Neuronal stem cell (in vitro differentiated cells): Measurements from ENCODE around the gene ZNF317.

Source experiments
- DNase-seq: peaks from one replicate; pipeline ENCODE4 v3.0.0-alpha.2; 2013; ENCODE audit warnings: low spot score
- H2AFZ ChIP-seq: one replicate; pipeline ENCODE4 v1.6.1; 2013; ENCODE audit warnings: mild to moderate bottlenecking, low read length, inconsistent platforms
- H2AK5ac ChIP-seq: 2 replicates; pipeline ENCODE4 v1.6.1; 2013; ENCODE audit warnings: low read depth, mild to moderate bottlenecking, inconsistent platforms, low read length, moderate library complexity, mixed read lengths
- H2BK120ac ChIP-seq: 2 replicates; pipeline ENCODE4 v1.6.1; 2013; ENCODE audit warnings: low read depth, mild to moderate bottlenecking, inconsistent platforms, low read length, moderate library complexity, mixed read lengths
- H2BK12ac ChIP-seq: one replicate; pipeline ENCODE4 v1.6.1; 2013; ENCODE audit warnings: low read length, inconsistent platforms
- H2BK15ac ChIP-seq: 2 replicates; pipeline ENCODE4 v1.6.1; 2013; ENCODE audit warnings: mild to moderate bottlenecking, low read length, inconsistent platforms, mixed read lengths
- H2BK5ac ChIP-seq: one replicate; pipeline ENCODE4 v1.6.1; 2013; ENCODE audit warnings: inconsistent platforms, mild to moderate bottlenecking, low read length, moderate library complexity
- H3K14ac ChIP-seq: one replicate; pipeline ENCODE4 v1.6.1; 2013; ENCODE audit warnings: low read length, inconsistent platforms
- H3K18ac ChIP-seq: 2 replicates; pipeline ENCODE4 v1.6.1; 2013; ENCODE audit warnings: low read length, inconsistent platforms
- H3K23ac ChIP-seq: 2 replicates; pipeline ENCODE4 v1.6.1; 2013; ENCODE audit warnings: low read depth, mild to moderate bottlenecking, mixed read lengths, low read length, inconsistent platforms; ENCODE audit not compliant: poor library complexity
- H3K27ac ChIP-seq: replicated peaks from 3 replicates; pipeline ENCODE4 v1.5.1; 2013; ENCODE audit warnings: low read length, inconsistent platforms
- H3K27me3 ChIP-seq, 3 experiments: 2 replicates each; pipeline ENCODE4 v1.6.1; 2013; ENCODE audit warnings: low read length in 3 of 3, mild to moderate bottlenecking in 2 of 3, inconsistent platforms in 1 of 3, low read depth in 1 of 3, mixed read lengths in 1 of 3, moderate library complexity in 1 of 3; ENCODE audit not compliant: control insufficient read depth in 3 of 3, insufficient read depth in 3 of 3
- H3K36me3 ChIP-seq, 2 donors: replicated peaks in 1 of 2; 2 replicates each; pipeline ENCODE4 v1.6.1; 2013; ENCODE audit warnings: low read length in 2 of 2; ENCODE audit not compliant: control insufficient read depth in 2 of 2, insufficient read depth in 2 of 2
- H3K4ac ChIP-seq: 2 replicates; pipeline ENCODE4 v1.6.1; 2013; ENCODE audit warnings: inconsistent platforms, mild to moderate bottlenecking, low read length, moderate library complexity
- H3K4me1 ChIP-seq, 2 donors: 1 replicate in 1 of 2; 2 replicates in 1 of 2; pipeline ENCODE4 v1.6.1; 2013; ENCODE audit warnings: low read length in 2 of 2, low read depth in 1 of 2; ENCODE audit not compliant: control insufficient read depth in 2 of 2, insufficient read depth in 1 of 2
- H3K4me2 ChIP-seq: one replicate; pipeline ENCODE4 v1.6.1; 2013; ENCODE audit warnings: mild to moderate bottlenecking, low read length, inconsistent platforms; ENCODE audit not compliant: insufficient read depth, poor library complexity, severe bottlenecking
- H3K4me3 ChIP-seq, 2 donors: 2 replicates each; pipeline ENCODE4 v1.5.1; 2013; ENCODE audit warnings: low read length in 2 of 2, mild to moderate bottlenecking in 2 of 2, inconsistent platforms in 1 of 2, moderate library complexity in 1 of 2
- H3K79me1 ChIP-seq: one replicate; pipeline ENCODE4 v1.6.1; 2013; ENCODE audit warnings: low read depth, mild to moderate bottlenecking, inconsistent platforms, low read length, moderate library complexity
- H3K9ac ChIP-seq: one replicate; pipeline ENCODE4 v1.6.1; 2013; ENCODE audit warnings: mild to moderate bottlenecking, low read depth, low read length, inconsistent platforms; ENCODE audit not compliant: poor library complexity
- H3K9me3 ChIP-seq, 2 donors: replicated peaks in 1 of 2; 2 replicates each; pipeline versions ENCODE3 to v1.6.1; 2013; ENCODE audit warnings: low read length in 2 of 2, mild to moderate bottlenecking in 2 of 2, inconsistent platforms in 1 of 2, low read depth in 1 of 2, mixed read lengths in 1 of 2, moderate library complexity in 1 of 2; ENCODE audit not compliant: control insufficient read depth in 2 of 2, insufficient read depth in 1 of 2
- H4K8ac ChIP-seq: one replicate; pipeline ENCODE4 v1.6.1; 2013; ENCODE audit warnings: low read depth, mild to moderate bottlenecking, inconsistent platforms, low read length, moderate library complexity
- H4K91ac ChIP-seq: one replicate; pipeline ENCODE4 v1.6.1; 2013; ENCODE audit warnings: low read length, low read depth, mild to moderate bottlenecking, inconsistent platforms; ENCODE audit not compliant: poor library complexity
- WGBS, 2 donors: extraction: QIAGEN DNeasy Blood & Tissue Kit; methylation state at CpG; one replicate each; pipeline ENCODE4 v1.1.7; 2013; ENCODE audit warnings: missing lambda C conversion rate in 2 of 2, mixed read lengths in 1 of 2; ENCODE audit not compliant: insufficient read length in 2 of 2, insufficient replicate concordance in 1 of 2; ENCODE audit errors: extremely low coverage in 2 of 2; 5-methylcytosine and 5-hydroxymethylcytosine counted together

ZNF317 gene

GRCh38 chr19:9116547-9116946 is 23.6 kb upstream of the ZNF317 start:
- Histone ChIP-seq H3K79me1 (no peaks in the 10 kb centered on the region), H2BK15ac (no peak overlapping the region), H3K4ac (no peak overlapping the region), H2AFZ (no peak overlapping the region), H3K27ac (no peak overlapping the region), H3K18ac (no peak overlapping the region), H3K27me3 (peaks cover 0 to 7% (median 0%) of the 10 kb centered on the region in 3 experiments), H2AK5ac (no peak overlapping the region), H3K4me1 (no peaks in the 10 kb centered on the region), H3K4me3 (no peak overlapping the region), H2BK5ac (no peak overlapping the region), H3K4me2 (no peak overlapping the region), H4K8ac (no peak overlapping the region), H3K23ac (no peak overlapping the region), H2BK12ac (no peak overlapping the region), H3K9ac (no peak overlapping the region), H3K9me3 (peaks cover 0 to 6% of the 10 kb centered on the region in 2 donors), H2BK120ac (no peak overlapping the region), H3K14ac (no peak overlapping the region), H4K91ac (no peak overlapping the region), H3K36me3 (no peaks in the 10 kb centered on the region)
- no CpG with 5 or more reads among the region's 5 CpGs for WGBS, 2 donors
- no peak for DNase-seq

- no peak within 1 kb of the TSS for H3K4me2 ChIP-seq
- H3K4ac ChIP-seq: no peak within 1 kb of the TSS
- H3K14ac ChIP-seq: no peak within 1 kb of the TSS
- no peak within 1 kb of the TSS for H2BK5ac ChIP-seq
- H2BK15ac ChIP-seq: no peak within 1 kb of the TSS
- no peaks in the 10 kb centered on the region for H3K27me3 ChIP-seq
- no peak within 1 kb of the TSS for H3K27ac ChIP-seq
- H3K18ac ChIP-seq: no peak within 1 kb of the TSS
- H4K8ac ChIP-seq: no peak within 1 kb of the TSS
- no peaks in the 10 kb centered on the region for H3K4me1 ChIP-seq
- H3K79me1 ChIP-seq: no peaks in the 10 kb centered on the region
- no peak within 1 kb of the TSS for H2AFZ ChIP-seq
- no peak within 1 kb of the TSS for H3K4me3 ChIP-seq
- H2BK120ac ChIP-seq: no peak within 1 kb of the TSS
- H3K36me3 ChIP-seq: no peaks in the 10 kb centered on the region
- peaks cover 0 to 9% of the 10 kb centered on the region in 2 donors for H3K9me3 ChIP-seq
- WGBS, 2 donors: no CpG with 5 or more reads among the region's 1 CpG
- no peak within 1 kb of the TSS for H2BK12ac ChIP-seq
- H3K23ac ChIP-seq: no peak within 1 kb of the TSS
- H2AK5ac ChIP-seq: no peak within 1 kb of the TSS
- no peak within 1 kb of the TSS for H4K91ac ChIP-seq
- no peak for DNase-seq
- no peak within 1 kb of the TSS for H3K9ac ChIP-seq
Observed at GRCh38 chr19:9126900-9127405, 13.2 kb upstream of the ZNF317 start, which contains the start of gene OR7G3. Gene OR7G3, minus strand, starts transcription at chr19:9126950. Its CDS starts 0 bp downstream, at chr19:9126950.

DNA sequence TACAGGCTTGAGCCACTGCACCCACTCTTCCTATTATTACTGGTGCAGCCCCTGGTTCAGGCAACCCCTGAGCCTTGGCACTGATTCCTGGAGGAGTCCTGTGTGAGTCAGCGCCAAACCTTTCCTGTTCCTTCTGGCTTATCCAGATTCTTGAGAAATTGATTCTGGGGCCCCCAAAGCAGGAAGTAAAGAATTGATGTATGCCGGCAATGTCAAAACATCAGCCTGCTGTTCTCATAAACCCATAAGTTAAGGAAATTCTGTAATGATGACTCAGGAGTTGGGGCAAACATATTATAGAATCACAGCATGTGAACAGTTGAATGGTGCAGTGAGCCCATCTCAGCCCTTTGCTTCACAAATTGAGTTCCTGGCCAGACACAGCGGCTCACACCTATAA is 12.0 kb upstream of the ZNF317 start:
- no peaks in the 10 kb centered on the region for H3K4me1 ChIP-seq
- no peak overlapping the region for H2BK120ac ChIP-seq
- no peak overlapping the region for H2AK5ac ChIP-seq
- H3K79me1 ChIP-seq: no peaks in the 10 kb centered on the region
- H3K4me3 ChIP-seq: no peak overlapping the region
- WGBS, 2 donors: no CpG with 5 or more reads among the region's 3 CpGs
- DNase-seq: no peak
- H2BK12ac ChIP-seq: no peak overlapping the region
- H3K14ac ChIP-seq: no peak overlapping the region
- H2BK5ac ChIP-seq: no peak overlapping the region
- no peak overlapping the region for H4K8ac ChIP-seq
- no peaks in the 10 kb centered on the region for H3K27me3 ChIP-seq
- H3K36me3 ChIP-seq: no peaks in the 10 kb centered on the region
- H3K4ac ChIP-seq: no peak overlapping the region
- peaks cover 0 to 9% of the 10 kb centered on the region in 2 donors for H3K9me3 ChIP-seq
- H2AFZ ChIP-seq: no peak overlapping the region
- no peak overlapping the region for H3K23ac ChIP-seq
- no peak overlapping the region for H3K4me2 ChIP-seq
- no peak overlapping the region for H3K18ac ChIP-seq
- no peak overlapping the region for H3K9ac ChIP-seq
- no peak overlapping the region for H4K91ac ChIP-seq
- H2BK15ac ChIP-seq: no peak overlapping the region
- H3K27ac ChIP-seq: no peak overlapping the region

DNA sequence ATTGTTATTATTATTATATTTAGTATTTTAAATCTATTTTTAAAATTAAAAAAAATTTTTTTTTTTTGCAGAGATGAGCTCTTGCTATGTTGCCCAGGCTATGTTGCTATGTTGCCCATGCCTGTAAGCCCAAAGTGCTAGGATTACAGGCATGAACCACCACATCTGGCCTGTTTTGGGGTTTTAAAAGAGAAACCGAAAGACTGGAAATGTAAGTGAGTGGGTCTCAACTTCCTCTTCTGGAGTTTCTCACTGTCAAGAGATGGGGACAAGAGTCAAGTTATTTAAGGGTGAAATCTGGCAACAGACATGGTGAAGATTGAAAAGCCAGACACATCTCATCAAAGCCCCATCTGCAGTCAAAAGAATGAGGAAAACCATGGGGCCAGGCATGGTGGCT is 9.2 kb upstream of the ZNF317 start:
- H2BK12ac ChIP-seq: no peak overlapping the region
- no peaks in the 10 kb centered on the region for H3K79me1 ChIP-seq
- WGBS, 2 donors: no CpG with 5 or more reads among the region's 1 CpG
- no peak for DNase-seq
- no peak overlapping the region for H3K4ac ChIP-seq
- H3K27me3 ChIP-seq: no peaks in the 10 kb centered on the region
- peaks cover 0 to 8% of the 10 kb centered on the region in 2 donors for H3K9me3 ChIP-seq
- no peak overlapping the region for H3K18ac ChIP-seq
- H2BK15ac ChIP-seq: no peak overlapping the region
- H2AK5ac ChIP-seq: no peak overlapping the region
- H4K91ac ChIP-seq: no peak overlapping the region
- no peaks in the 10 kb centered on the region for H3K4me1 ChIP-seq
- H2BK120ac ChIP-seq: no peak overlapping the region
- H2BK5ac ChIP-seq: no peak overlapping the region
- no peak overlapping the region for H3K14ac ChIP-seq
- no peak overlapping the region for H3K23ac ChIP-seq
- H3K4me3 ChIP-seq: no peak overlapping the region
- H3K9ac ChIP-seq: no peak overlapping the region
- no peaks in the 10 kb centered on the region for H3K36me3 ChIP-seq
- no peak overlapping the region for H4K8ac ChIP-seq
- no peak overlapping the region for H3K4me2 ChIP-seq
- H2AFZ ChIP-seq: no peak overlapping the region
- no peak overlapping the region for H3K27ac ChIP-seq
